Aorta (tissue), 5 donors: ENCODE data around the gene XPOT. TPM values are rescaled to one million over a fixed set of nuclear protein-coding genes. Genes with fewer than 3 reads are reported as not detected.

Experiments
- ATAC-seq: fragments of 200-7000 bp; cut with Tn5 transposase; one replicate; pipeline ENCODE4 v1.9.1; 2022; ENCODE audit warnings: moderate library complexity; ENCODE audit not compliant: low FRiP score
- DNase-seq, 2 donors: peaks; one replicate each; pipeline ENCODE4 v3.0.0-alpha.2; 2020
- H3K27ac ChIP-seq, 2 donors: one replicate each; pipeline ENCODE4 v1.5.1; 2013; ENCODE audit warnings: low read length in 2 of 2, mild to moderate bottlenecking in 2 of 2, moderate library complexity in 2 of 2, control low read depth in 1 of 2, inconsistent platforms in 1 of 2, low read depth in 1 of 2
- H3K27me3 ChIP-seq, 2 donors: one replicate each; pipeline ENCODE4 v1.6.1; 2013; ENCODE audit warnings: control low read depth in 1 of 2, low read length in 1 of 2, mild to moderate bottlenecking in 1 of 2, moderate library complexity in 1 of 2; ENCODE audit not compliant: insufficient read depth in 2 of 2, control insufficient read depth in 1 of 2
- H3K36me3 ChIP-seq, 2 donors: one replicate each; pipeline ENCODE4 v1.6.1; 2013; ENCODE audit warnings: control low read depth in 1 of 2, low read length in 1 of 2, mild to moderate bottlenecking in 1 of 2; ENCODE audit not compliant: insufficient read depth in 2 of 2, control insufficient read depth in 1 of 2
- H3K4me1 ChIP-seq, 2 donors: one replicate each; pipeline ENCODE4 v1.6.1; 2013; ENCODE audit warnings: low read length in 2 of 2, control low read depth in 1 of 2, mild to moderate bottlenecking in 1 of 2, moderate library complexity in 1 of 2; ENCODE audit not compliant: insufficient read depth in 2 of 2, control insufficient read depth in 1 of 2
- H3K4me3 ChIP-seq, 2 donors: one replicate each; pipeline ENCODE4 v1.5.1; 2013; ENCODE audit warnings: low read length in 2 of 2, control low read depth in 1 of 2, mild to moderate bottlenecking in 1 of 2
- H3K9me3 ChIP-seq: one replicate; pipeline ENCODE4 v1.6.1; 2013; ENCODE audit warnings: mild to moderate bottlenecking, low read length; ENCODE audit not compliant: control insufficient read depth
- WGBS, 2 donors: extraction: QIAGEN DNeasy Blood & Tissue Kit; methylation state at CpG; one replicate each; pipeline ENCODE4 v1.1.7; 2013; 5-methylcytosine and 5-hydroxymethylcytosine counted together
- intact Hi-C, 2 donors: fragments of 100-400 bp; cut with DNase I; formaldehyde crosslinking; loops; one replicate each; pipeline versions ENCODE4 v1.14.2 to v1.15.0; 2022
- polyA plus RNA-seq, 2 donors: library from polyadenylated mRNA; stranded (reverse); fragments of 200-250 nt; gene quantifications; one replicate each; pipeline ENCODE4 v1.2.3, GENCODE V29; 2013
- total RNA-seq, 2 donors: library from RNA; stranded (reverse); fragmentation: NEBNext Ultra II Directional; extraction: Animal tissue kit (Norgen Biotek cat#: 25700); gene quantifications; one replicate each; pipeline ENCODE4 v1.2.1, GENCODE V29; 2021
- donor health status: healthy with polysubstance abuse.
- donor health status: Bipolar disorder and iron deficiency.
- donor health status: DM: no; HTN: no; CAD: no.
- donor health status: DM: no; HTN: no; CAD: no.
- donor health status: DM: yes; HTN: yes; CAD: no.

The XPOT gene
- total and polyA plus RNA-seq, 4 donors, result 18.2 to 53.9 (median 36.3) TPM

- ATAC-seq (no peak), DNase-seq (no peak)
- H3K9me3 ChIP-seq, result no peaks in the 10 kb centered on the region
- no peak overlapping the region for H3K27ac ChIP-seq
- H3K27me3 ChIP-seq, result no peaks in the 10 kb centered on the region
- H3K4me1 ChIP-seq, result no peaks in the 10 kb centered on the region
- 88 to 90% methylated on average over 6 of the region's 6 CpGs for WGBS, 2 donors
- no peaks in the 10 kb centered on the region for H3K36me3 ChIP-seq
- no peak overlapping the region for H3K4me3 ChIP-seq
- intact Hi-C loops, result no loop called here
Measured at GRCh38 chr12:64387197-64387816, 16.9 kb upstream of the XPOT start.

GRCh38 chr12:64389154-64389553 lies 15.0 kb upstream of the XPOT start:
- no peak overlapping the region for H3K4me3 ChIP-seq
- no peaks in the 10 kb centered on the region for H3K27me3 ChIP-seq
- 78 to 82% methylated on average over 18 of the region's 18 CpGs for WGBS, 2 donors
- intact Hi-C loops, result no loop called here
- DNase-seq (no peak), ATAC-seq (no peak)
- no peaks in the 10 kb centered on the region for H3K36me3 ChIP-seq
- no peak overlapping the region for H3K27ac ChIP-seq
- H3K4me1 ChIP-seq, result no peaks in the 10 kb centered on the region
- no peaks in the 10 kb centered on the region for H3K9me3 ChIP-seq

DNA sequence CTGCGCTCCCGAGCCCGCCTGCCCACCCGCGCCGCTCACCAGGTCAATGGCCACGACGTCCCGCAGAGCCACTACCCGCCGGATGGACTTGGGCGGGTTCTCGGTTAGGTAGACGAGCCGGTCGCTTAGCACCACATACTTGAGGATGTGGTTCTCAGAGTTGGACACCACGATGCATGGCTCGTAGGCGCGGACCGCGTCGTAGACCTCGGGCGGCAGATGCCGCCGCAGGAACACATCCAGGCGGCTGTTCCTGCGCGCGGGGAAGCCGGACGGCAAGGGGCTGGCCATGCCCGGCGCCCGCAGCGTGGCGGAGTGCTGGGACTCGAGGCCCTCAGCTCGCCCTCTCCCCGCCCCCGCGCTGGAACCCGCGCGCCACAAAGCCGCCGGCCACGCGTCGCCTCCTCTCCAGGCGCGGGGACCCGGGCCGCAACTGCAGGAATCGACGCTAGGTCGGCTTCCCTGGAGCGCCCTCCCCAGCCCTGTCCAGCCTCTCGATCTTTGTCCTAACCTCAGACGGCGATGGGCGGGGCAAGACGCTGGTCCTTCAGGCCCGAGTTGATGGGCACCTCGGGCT lies 13.8 kb upstream of the XPOT start, which contains the start of gene C12orf56:
C12orf56 (minus strand) TSS at position 484 of the 577 bp plus-strand sequence; CDS start at position 291, 193 bp downstream.
- Histone ChIP-seq H3K36me3 (no peaks in the 10 kb centered on the region), H3K27ac (no peak within 1 kb of the TSS), H3K27me3 (no peaks in the 10 kb centered on the region), H3K4me3 (peak within 1 kb of the TSS in 1 of 2 donors; percentile 17), H3K9me3 (no peaks in the 10 kb centered on the region), H3K4me1 (no peaks in the 10 kb centered on the region)
- intact Hi-C loops, result no loop called here
- WGBS, 2 donors, result 2% methylated on average over 47 to 66 of the region's 66 CpGs
- DNase-seq, result no peak
- no peak for ATAC-seq

GRCh38 chr12:64392221-64392620 lies 12.0 kb upstream of the XPOT start:
- no peak for DNase-seq
- no peak overlapping the region for H3K4me3 ChIP-seq
- no peaks in the 10 kb centered on the region for H3K4me1 ChIP-seq
- intact Hi-C loops, result no loop called here
- no peaks in the 10 kb centered on the region for H3K27me3 ChIP-seq
- 72 to 90% methylated on average over 3 of the region's 3 CpGs for whole genome bisulfite sequencing, 2 donors
- H3K36me3 ChIP-seq, result no peaks in the 10 kb centered on the region
- H3K9me3 ChIP-seq, result no peaks in the 10 kb centered on the region
- ATAC-seq, result no peak
- H3K27ac ChIP-seq, result no peak overlapping the region

DNA sequence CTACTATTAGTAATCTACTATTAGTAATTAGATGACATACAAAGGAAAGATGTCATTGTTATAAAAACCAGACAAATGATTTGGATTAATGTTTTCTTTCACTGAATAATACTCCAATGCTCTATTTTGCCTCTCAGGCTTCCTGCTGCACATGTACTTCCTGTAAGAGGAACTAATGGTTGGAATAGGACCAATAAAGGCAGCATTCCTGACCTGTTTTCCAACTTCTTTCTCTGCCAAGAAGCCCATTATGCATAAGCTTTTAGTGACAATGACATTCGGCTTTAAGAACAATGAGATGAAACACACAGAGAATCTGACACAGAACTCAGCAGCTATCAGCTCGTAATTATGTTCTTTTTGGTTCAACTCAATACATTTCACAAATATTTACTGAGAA lies 8.5 kb upstream of the XPOT start:
- Histone ChIP-seq H3K27me3 (no peaks in the 10 kb centered on the region), H3K27ac (no peak overlapping the region), H3K4me3 (no peak overlapping the region), H3K4me1 (no peaks in the 10 kb centered on the region), H3K9me3 (no peaks in the 10 kb centered on the region), H3K36me3 (no peaks in the 10 kb centered on the region)
- ATAC-seq (no peak), DNase-seq (no peak)
- intact Hi-C loops, result no loop called here
- 57 to 59% methylated on average over 2 of the region's 2 CpGs for WGBS, 2 donors

DNA sequence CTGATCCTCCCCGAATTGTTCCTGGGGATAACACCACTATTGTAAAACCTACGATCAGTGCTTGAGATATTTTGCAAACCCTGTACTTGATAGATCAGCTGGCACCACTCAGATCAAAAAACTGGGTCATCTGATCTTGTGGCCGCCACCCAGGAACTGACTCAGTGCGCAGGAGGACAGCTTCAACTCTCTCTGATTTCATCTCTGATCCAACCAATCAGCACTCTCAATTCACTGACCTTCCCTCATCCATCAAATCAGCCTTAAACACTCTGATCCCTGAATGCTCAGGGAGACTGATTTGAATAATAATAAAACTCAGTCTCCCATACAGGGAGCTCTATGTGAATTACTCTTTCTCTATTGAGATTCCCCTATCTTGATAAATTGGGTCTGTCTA lies 4.2 kb upstream of the XPOT start:
- intact Hi-C loops, result loop anchor here (10.0 kb wide), 1 partner anchor 565 kb away; no protein-coding TSS in a partner anchor
- Histone ChIP-seq H3K4me1 (no peaks in the 10 kb centered on the region), H3K27ac (no peak overlapping the region), H3K9me3 (no peaks in the 10 kb centered on the region), H3K4me3 (no peak overlapping the region), H3K27me3 (no peaks in the 10 kb centered on the region), H3K36me3 (no peaks in the 10 kb centered on the region)
- DNase-seq, result no peak
- no peak for ATAC-seq
- 55% methylated on average over 4 of the region's 4 CpGs for WGBS, 2 donors

GRCh38 chr12:64402181-64402580 lies 2.0 kb upstream of the XPOT start:
- no peak for DNase-seq
- Histone ChIP-seq H3K27ac (no peak overlapping the region), H3K36me3 (no peaks in the 10 kb centered on the region), H3K4me3 (no peak overlapping the region), H3K9me3 (no peaks in the 10 kb centered on the region), H3K27me3 (no peaks in the 10 kb centered on the region), H3K4me1 (no peaks in the 10 kb centered on the region)
- intact Hi-C loops, result loop anchor here (10.0 kb wide), 1 partner anchor 567 kb away; no protein-coding TSS in a partner anchor
- ATAC-seq, result no peak
- 84 to 92% methylated on average over 5 of the region's 5 CpGs for WGBS, 2 donors

GRCh38 chr12:64404470-64405256 lies 471 bp downstream of the XPOT start:
- intact Hi-C loops, result loop anchor here (5.0 to 10.0 kb wide), 2 partner anchors 48 to 570 kb away; partner anchors contain the start of gene TBK1 (in 1 of the 2)
- 1% methylated on average over 60 to 78 of the region's 78 CpGs for WGBS, 2 donors

More at GRCh38 chr12:64404470-64405256, 471 bp downstream of the XPOT start:
- Histone ChIP-seq H3K36me3 (no peaks in the 10 kb centered on the region), H3K9me3 (no peaks in the 10 kb centered on the region), H3K27ac (peak overlapping the region; percentile 73 to 89), H3K4me3 (peak overlapping the region; percentile 31 to 83), H3K4me1 (no peaks in the 10 kb centered on the region), H3K27me3 (no peaks in the 10 kb centered on the region)
- ATAC-seq (peak; percentile 77), DNase-seq (peak; percentile 78 to 88)
